Neural progenitor cell (in vitro differentiated cells): ENCODE measurements around the gene KCNK10. TPM values are rescaled to one million over a fixed set of nuclear protein-coding genes. Genes with fewer than 3 reads are reported as not detected.
A peak's percentile ranks its signal among the peaks of the same experiment; 100 is the strongest.

ENCODE experiments used
- DNase-seq: peaks from one replicate; pipeline ENCODE4 v3.0.0-alpha.2; 2016; ENCODE audit warnings: low spot score
- H2AFZ ChIP-seq: fragments of 200-600 bp; sonication (generic); replicated peaks from 2 replicates; pipeline ENCODE4 v1.6.1; 2016; ENCODE audit warnings: antibody characterized with exemption
- H3F3A ChIP-seq: fragments of 200-600 bp; sonication (generic); 2 replicates; pipeline ENCODE4 v1.6.1; 2016; ENCODE audit warnings: antibody characterized with exemption, low read depth
- H3K27ac ChIP-seq: fragments of 200-600 bp; sonication (generic); 2 replicates; pipeline ENCODE4 v1.5.1; 2016; ENCODE audit warnings: mild to moderate bottlenecking
- H3K27me3 ChIP-seq: fragments of 200-600 bp; sonication (generic); 2 replicates; pipeline ENCODE4 v1.6.1; 2016; ENCODE audit warnings: mild to moderate bottlenecking, moderate library complexity
- H3K36me3 ChIP-seq: fragments of 200-600 bp; sonication (generic); 2 replicates; pipeline ENCODE4 v1.5.1; 2016
- H3K4me1 ChIP-seq: fragments of 200-600 bp; sonication (generic); 2 replicates; pipeline ENCODE4 v1.6.1; 2016; ENCODE audit warnings: mixed run types
- H3K4me2 ChIP-seq: fragments of 200-600 bp; sonication (generic); 2 replicates; pipeline ENCODE4 v1.6.1; 2016
- H3K4me3 ChIP-seq: fragments of 200-600 bp; sonication (generic); 2 replicates; pipeline ENCODE4 v1.5.1; 2016
- H3K79me2 ChIP-seq: fragments of 200-600 bp; sonication (generic); 2 replicates; pipeline ENCODE4 v1.6.1; 2016; ENCODE audit warnings: low read depth
- H3K9ac ChIP-seq: fragments of 200-600 bp; sonication (generic); 2 replicates; pipeline ENCODE4 v1.6.1; 2016
- H3K9me3 ChIP-seq: fragments of 200-600 bp; sonication (generic); 2 replicates; pipeline ENCODE4 v1.5.1; 2016; ENCODE audit warnings: low read depth
- H4K20me1 ChIP-seq: fragments of 200-600 bp; sonication (generic); 2 replicates; pipeline ENCODE4 v1.6.1; 2016; ENCODE audit warnings: low read depth
- H3K27ac Mint-ChIP-seq: 3 replicates; pipeline ENCODE4 v1.8.0; 2021; ENCODE audit warnings: mixed read lengths
- H3K27me3 Mint-ChIP-seq: 2 replicates; pipeline ENCODE4 v1.8.0; 2022; ENCODE audit warnings: low read depth, mild to moderate bottlenecking, inconsistent platforms, moderate library complexity, mixed read lengths; ENCODE audit not compliant: insufficient read depth
- H3K36me3 Mint-ChIP-seq: 3 replicates; pipeline ENCODE4 v1.8.0; 2021; ENCODE audit warnings: mixed read lengths
- H3K4me1 Mint-ChIP-seq: 3 replicates; pipeline ENCODE4 v1.8.0; 2021; ENCODE audit warnings: mixed read lengths
- H3K4me3 Mint-ChIP-seq: 3 replicates; pipeline ENCODE4 v1.8.0; 2021; ENCODE audit warnings: mild to moderate bottlenecking, moderate library complexity, mixed read lengths
- H3K9me3 Mint-ChIP-seq: 3 replicates; pipeline ENCODE4 v1.8.0; 2020; ENCODE audit warnings: mixed read lengths
- CTCF ChIP-seq: fragments of 200-600 bp; sonication (generic); IDR thresholded peaks from 2 replicates; pipeline ENCODE4 v1.5.1; 2017; ENCODE audit warnings: antibody characterized with exemption, mild to moderate bottlenecking
- EZH2 ChIP-seq: fragments of 200-600 bp; sonication (generic); IDR thresholded peaks from 2 replicates; pipeline ENCODE4 v1.6.1; 2017; ENCODE audit warnings: antibody characterized with exemption, mild to moderate bottlenecking, moderate library complexity
- EZH2phosphoT487 ChIP-seq: fragments of 200-600 bp; sonication (generic); IDR thresholded peaks from 2 replicates; pipeline ENCODE4 v1.6.1; 2017; ENCODE audit warnings: antibody characterized with exemption
- total RNA-seq: library from RNA; depleted of rRNA; stranded (reverse); fragments of >200 nt; gene quantifications from 2 replicates; pipeline ENCODE4 v1.2.3, GENCODE V29; 2015; ENCODE audit warnings: low replicate concordance

KCNK10 gene
- total RNA-seq, 1 donor from 2014 or later = 6.9 TPM

GRCh38 chr14:88189417-88190191 lies 133.5 kb downstream of the KCNK10 start:
- H2AFZ ChIP-seq = peak overlapping the region; percentile 45
- H3K4me3 Mint-ChIP-seq = no peak overlapping the region
- DNase-seq = peak; percentile 87

DNA sequence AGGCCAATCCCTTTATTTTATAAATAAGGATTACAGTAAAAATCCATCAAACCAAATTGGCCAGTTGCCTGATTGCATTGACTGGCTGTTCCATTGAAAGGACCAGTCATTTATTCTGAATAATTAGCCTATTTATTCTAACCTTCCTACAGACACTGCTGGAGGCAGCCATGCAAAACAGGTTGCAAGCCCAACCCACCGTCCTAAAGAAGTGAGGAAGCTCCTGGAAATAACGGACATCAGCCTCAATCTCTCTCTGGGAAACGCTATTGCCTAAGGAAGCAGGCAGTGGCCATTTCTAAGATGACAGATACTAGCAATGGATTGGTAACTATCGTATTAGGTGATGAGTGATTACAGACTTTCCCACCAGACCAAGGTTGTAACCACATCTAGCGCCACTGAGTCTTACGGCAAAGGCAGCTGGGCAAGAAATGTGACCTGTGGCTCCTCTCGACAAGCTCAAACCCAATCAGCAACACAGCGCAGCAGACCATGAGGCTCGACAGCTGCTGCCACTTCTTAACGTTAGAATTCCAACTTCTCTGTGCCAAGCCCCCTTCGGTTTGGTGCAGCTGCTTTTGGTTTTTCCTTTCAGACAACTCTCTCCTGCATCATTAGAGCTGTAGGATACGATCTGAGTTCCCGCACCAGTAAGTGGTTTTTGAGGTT lies 134.2 kb downstream of the KCNK10 start:
- DNase-seq = peak; percentile 16
- H3K36me3 ChIP-seq = no peaks in the 10 kb centered on the region
- Mint-ChIP-seq H3K9me3 (no peaks in the 10 kb centered on the region), H3K4me3 (no peak overlapping the region), H3K4me1 (peaks cover 34% of the 10 kb centered on the region), H3K27ac (peak overlapping the region; percentile 67), H3K36me3 (peaks cover 11% of the 10 kb centered on the region), H3K27me3 (no peaks in the 10 kb centered on the region)
- no peaks in the 10 kb centered on the region for H4K20me1 ChIP-seq
- H3K9me3 ChIP-seq = no peaks in the 10 kb centered on the region
- peak overlapping the region; percentile 45 for H2AFZ ChIP-seq
- peak overlapping the region; percentile 4 for H3K4me3 ChIP-seq
- H3F3A ChIP-seq = no peaks in the 10 kb centered on the region
- no peaks in the 10 kb centered on the region for H3K27me3 ChIP-seq
- no peak for TF ChIP-seq EZH2phosphoT487
- TF ChIP-seq CTCF = no peak
- TF ChIP-seq EZH2 = no peak
- no peaks in the 10 kb centered on the region for H3K79me2 ChIP-seq
- no peak overlapping the region for H3K27ac ChIP-seq
- H3K4me1 ChIP-seq = peaks cover 25% of the 10 kb centered on the region
- peak overlapping the region; percentile 43 for H3K4me2 ChIP-seq
- no peak overlapping the region for H3K9ac ChIP-seq

More at GRCh38 chr14:88189417-88190191, 133.5 kb downstream of the KCNK10 start:
- Mint-ChIP-seq H3K9me3 (no peaks in the 10 kb centered on the region), H3K36me3 (peaks cover 11% of the 10 kb centered on the region), H3K27me3 (no peaks in the 10 kb centered on the region), H3K27ac (peak overlapping the region; percentile 67), H3K4me1 (peaks cover 41% of the 10 kb centered on the region)
- no peaks in the 10 kb centered on the region for H3K9me3 ChIP-seq
- no peaks in the 10 kb centered on the region for H3K27me3 ChIP-seq
- H3K36me3 ChIP-seq = no peaks in the 10 kb centered on the region
- no peaks in the 10 kb centered on the region for H3F3A ChIP-seq
- H3K79me2 ChIP-seq = no peaks in the 10 kb centered on the region
- H3K27ac ChIP-seq = no peak overlapping the region
- peaks cover 32% of the 10 kb centered on the region for H3K4me1 ChIP-seq
- peak overlapping the region; percentile 4 for H3K4me3 ChIP-seq
- H4K20me1 ChIP-seq = no peaks in the 10 kb centered on the region
- H3K9ac ChIP-seq = no peak overlapping the region
- peak overlapping the region; percentile 43 for H3K4me2 ChIP-seq
- no peak for TF ChIP-seq EZH2
- TF ChIP-seq EZH2phosphoT487 = no peak
- TF ChIP-seq CTCF = peak; percentile 91

- H4K20me1 ChIP-seq = no peaks in the 10 kb centered on the region
- no peaks in the 10 kb centered on the region for H3K9me3 Mint-ChIP-seq
- DNase-seq = no peak
- H3K79me2 ChIP-seq = no peaks in the 10 kb centered on the region
- H3K27ac Mint-ChIP-seq = no peak overlapping the region
- H3K36me3 Mint-ChIP-seq = peaks cover 8% of the 10 kb centered on the region
- H3K4me1 Mint-ChIP-seq = peaks cover 28% of the 10 kb centered on the region
- H3K27me3 Mint-ChIP-seq = no peaks in the 10 kb centered on the region
- H3K4me1 ChIP-seq = peaks cover 18% of the 10 kb centered on the region
- TF ChIP-seq CTCF (no peak), EZH2phosphoT487 (no peak), EZH2 (no peak)
- H3F3A ChIP-seq = no peaks in the 10 kb centered on the region
- H3K9me3 ChIP-seq = no peaks in the 10 kb centered on the region
- no peaks in the 10 kb centered on the region for H3K36me3 ChIP-seq
- no peak overlapping the region for H3K27ac ChIP-seq
- no peak overlapping the region for H3K9ac ChIP-seq
- H3K4me3 Mint-ChIP-seq = no peak overlapping the region
- H2AFZ ChIP-seq = no peak overlapping the region
- no peak overlapping the region for H3K4me3 ChIP-seq
- H3K4me2 ChIP-seq = no peak overlapping the region
- no peaks in the 10 kb centered on the region for H3K27me3 ChIP-seq
Measured at GRCh38 chr14:88185843-88186242, 137.2 kb downstream of the KCNK10 start.
